ENCODE data around the gene AHSG. TPM values are rescaled to one million over a fixed set of nuclear protein-coding genes. Genes with fewer than 3 reads are reported as not detected.

AHSG gene
- total RNA-seq, 1 donor from 2014 or later, result 0.30 TPM

GRCh38 chr3:186614597-186615483 lies 2.0 kb downstream of the AHSG start:
- TF ChIP-seq CTCF (conservative IDR thresholded peaks at IDR 0.05), result peak; percentile 95
- Mint-ChIP-seq H3K27ac (ENCODE audit: unreplicated experiment) (no peak overlapping the region), H3K36me3 (ENCODE audit: low read depth) (no peaks in the 10 kb centered on the region), H3K4me1 (peaks cover 12% of the 10 kb centered on the region), H3K9me3 (no peaks in the 10 kb centered on the region), H3K4me3 (no peak overlapping the region), H3K27me3 (ENCODE audit: low read depth) (peaks cover 57% of the 10 kb centered on the region)
- DNase-seq (ENCODE audit: low read depth, low spot score), result peak; percentile 76

- peaks cover 12% of the 10 kb centered on the region for H3K4me1 Mint-ChIP-seq
- no peak for DNase-seq (ENCODE audit: low read depth, low spot score)
Observed at GRCh38 chr3:186616299-186616617, 3.4 kb downstream of the AHSG start.

GRCh38 chr3:186617036-186617946 lies 4.4 kb downstream of the AHSG start:
- peak; percentile 59 for DNase-seq (ENCODE audit: low read depth, low spot score)
- no peaks in the 10 kb centered on the region for H3K36me3 Mint-ChIP-seq (ENCODE audit: low read depth)
- peaks cover 12% of the 10 kb centered on the region for H3K4me1 Mint-ChIP-seq
- peak; percentile 89 for TF ChIP-seq CTCF (conservative IDR thresholded peaks at IDR 0.05)
- no peak overlapping the region for H3K4me3 Mint-ChIP-seq
- no peaks in the 10 kb centered on the region for H3K9me3 Mint-ChIP-seq
- H3K27ac Mint-ChIP-seq (ENCODE audit: unreplicated experiment), result no peak overlapping the region
- H3K27me3 Mint-ChIP-seq (ENCODE audit: low read depth), result peaks cover 65% of the 10 kb centered on the region

More at GRCh38 chr3:186616299-186616617, 3.4 kb downstream of the AHSG start:
- Mint-ChIP-seq H3K27me3 (ENCODE audit: low read depth) (peaks cover 60% of the 10 kb centered on the region), H3K36me3 (ENCODE audit: low read depth) (no peaks in the 10 kb centered on the region), H3K4me3 (no peak overlapping the region), H3K9me3 (no peaks in the 10 kb centered on the region), H3K27ac (ENCODE audit: unreplicated experiment) (no peak overlapping the region)
- no peak for TF ChIP-seq CTCF (conservative IDR thresholded peaks at IDR 0.05)

- Mint-ChIP-seq H3K9me3 (no peaks in the 10 kb centered on the region), H3K4me1 (peaks cover 12% of the 10 kb centered on the region), H3K27ac (ENCODE audit: unreplicated experiment) (no peak overlapping the region), H3K27me3 (ENCODE audit: low read depth) (peaks cover 61% of the 10 kb centered on the region), H3K4me3 (no peak overlapping the region), H3K36me3 (ENCODE audit: low read depth) (no peaks in the 10 kb centered on the region)
- DNase-seq (ENCODE audit: low read depth, low spot score), result no peak
- TF ChIP-seq CTCF (conservative IDR thresholded peaks at IDR 0.05), result no peak
Observed at GRCh38 chr3:186618318-186618938, 5.6 kb downstream of the AHSG start.

- Mint-ChIP-seq H3K27me3 (ENCODE audit: low read depth) (peaks cover 47% of the 10 kb centered on the region), H3K36me3 (ENCODE audit: low read depth) (no peaks in the 10 kb centered on the region), H3K4me1 (peaks cover 11% of the 10 kb centered on the region), H3K4me3 (no peak overlapping the region), H3K9me3 (no peaks in the 10 kb centered on the region), H3K27ac (ENCODE audit: unreplicated experiment) (no peak overlapping the region)
- no peak for TF ChIP-seq CTCF (conservative IDR thresholded peaks at IDR 0.05)
- no peak for DNase-seq (ENCODE audit: low read depth, low spot score)
Observed at GRCh38 chr3:186619787-186620212, 6.9 kb downstream of the AHSG start.

Data from neural crest cell (in vitro differentiated cells).